ENCODE results near the gene FOSB.

Gene FOSB

GRCh38 chr19:45442778-45443461 is 24.9 kb upstream of the FOSB start:
- peak; percentile 55 for DNase-seq (ENCODE audit: low spot score)

GRCh38 chr19:45443462-45444317 is 24.1 kb upstream of the FOSB start:
- peak; percentile 54 for DNase-seq (ENCODE audit: low spot score)

GRCh38 chr19:45444318-45445041 is 23.3 kb upstream of the FOSB start:
- DNase-seq (ENCODE audit: low spot score), result peak; percentile 53

- no peak for DNase-seq (ENCODE audit: low spot score)
These were observed 22.7 kb upstream of the FOSB start for GRCh38 chr19:45445139-45445538.

- DNase-seq (ENCODE audit: low spot score), result peak; percentile 53
These were observed 21.5 kb upstream of the FOSB start for GRCh38 chr19:45446295-45446694.

GRCh38 chr19:45446944-45447343 is 20.9 kb upstream of the FOSB start:
- no peak for DNase-seq (ENCODE audit: low spot score)

GRCh38 chr19:45448425-45448756 is 19.4 kb upstream of the FOSB start:
- DNase-seq (ENCODE audit: low spot score), result no peak

- no peak for DNase-seq (ENCODE audit: low spot score)
These were observed 18.9 kb upstream of the FOSB start for GRCh38 chr19:45448887-45449299.

- DNase-seq (ENCODE audit: low spot score), result no peak
These were observed 17.8 kb upstream of the FOSB start for GRCh38 chr19:45450012-45450333.

GRCh38 chr19:45451131-45451849 is 16.5 kb upstream of the FOSB start:
- DNase-seq (ENCODE audit: low spot score), result no peak

- no peak for DNase-seq (ENCODE audit: low spot score)
These were observed 15.9 kb upstream of the FOSB start for GRCh38 chr19:45451850-45452387.

GRCh38 chr19:45455707-45456499 is 11.9 kb upstream of the FOSB start:
- DNase-seq (ENCODE audit: low spot score), result peak; percentile 35

GRCh38 chr19:45456500-45456815 is 11.3 kb upstream of the FOSB start:
- DNase-seq (ENCODE audit: low spot score), result no peak

- DNase-seq (ENCODE audit: low spot score), result no peak
These were observed 10.0 kb upstream of the FOSB start for GRCh38 chr19:45457776-45458175.

GRCh38 chr19:45460807-45461347 is 6.9 kb upstream of the FOSB start:
- DNase-seq (ENCODE audit: low spot score), result no peak

- DNase-seq (ENCODE audit: low spot score), result no peak
These were observed 5.6 kb upstream of the FOSB start for GRCh38 chr19:45462174-45462573.

- DNase-seq (ENCODE audit: low spot score), result no peak
These were observed 4.6 kb upstream of the FOSB start for GRCh38 chr19:45463241-45463640.

- no peak for DNase-seq (ENCODE audit: low spot score)
These were observed 3.5 kb upstream of the FOSB start for GRCh38 chr19:45464274-45464673.

- no peak for DNase-seq (ENCODE audit: low spot score)
These were observed 2.8 kb upstream of the FOSB start for GRCh38 chr19:45464852-45465441.

- DNase-seq (ENCODE audit: low spot score), result peak; percentile 41
These were observed 711 bp upstream of the FOSB start for GRCh38 chr19:45467115-45467455.

- DNase-seq (ENCODE audit: low spot score), result no peak
These were observed 409 bp downstream of the FOSB start for GRCh38 chr19:45468159-45468651.
